Stimulated activated naive CD8-positive, alpha-beta T cell treated with anti-CD3 and anti-CD28 coated beads, Interleukin-15, Interleukin-2, amounts not matched to agents 100 U/mL and 50 U/mL, for 24 hours (primary cell): ENCODE results near the gene ATP8A1.
A peak's percentile ranks its signal among the peaks of the same experiment; 100 is the strongest.

Source experiments
- ATAC-seq: fragments of 150-1000 bp; cut with Tn5 transposase; one replicate; pipeline ENCODE4 v1.10.0; 2021
- DNase-seq: peaks from one replicate; pipeline ENCODE4 v3.0.0; 2021

The ATP8A1 gene

DNA sequence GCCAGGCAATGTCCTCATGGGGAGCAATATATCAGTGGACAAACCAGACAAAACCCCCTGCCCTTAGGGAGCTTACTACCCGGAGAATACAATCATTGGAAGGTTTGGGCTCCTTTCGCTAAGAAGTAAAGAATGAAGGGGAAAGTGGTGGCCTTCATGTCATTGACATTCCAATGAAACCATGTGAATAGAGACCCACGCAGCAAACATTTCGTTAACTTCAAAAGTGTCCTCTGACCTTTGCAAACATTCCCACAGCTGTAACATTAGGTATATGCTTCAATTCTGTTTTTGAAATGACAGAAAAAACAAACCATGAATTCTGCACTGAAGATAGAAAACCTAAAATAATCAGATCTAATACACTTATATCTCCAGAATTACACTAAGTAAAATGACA is 7.0 kb downstream of the ATP8A1 start:
- ATAC-seq, result no peak
- DNase-seq, result no peak

GRCh38 chr4:42646999-42647541 is 9.8 kb downstream of the ATP8A1 start:
- DNase-seq (no peak), ATAC-seq (no peak)

DNA sequence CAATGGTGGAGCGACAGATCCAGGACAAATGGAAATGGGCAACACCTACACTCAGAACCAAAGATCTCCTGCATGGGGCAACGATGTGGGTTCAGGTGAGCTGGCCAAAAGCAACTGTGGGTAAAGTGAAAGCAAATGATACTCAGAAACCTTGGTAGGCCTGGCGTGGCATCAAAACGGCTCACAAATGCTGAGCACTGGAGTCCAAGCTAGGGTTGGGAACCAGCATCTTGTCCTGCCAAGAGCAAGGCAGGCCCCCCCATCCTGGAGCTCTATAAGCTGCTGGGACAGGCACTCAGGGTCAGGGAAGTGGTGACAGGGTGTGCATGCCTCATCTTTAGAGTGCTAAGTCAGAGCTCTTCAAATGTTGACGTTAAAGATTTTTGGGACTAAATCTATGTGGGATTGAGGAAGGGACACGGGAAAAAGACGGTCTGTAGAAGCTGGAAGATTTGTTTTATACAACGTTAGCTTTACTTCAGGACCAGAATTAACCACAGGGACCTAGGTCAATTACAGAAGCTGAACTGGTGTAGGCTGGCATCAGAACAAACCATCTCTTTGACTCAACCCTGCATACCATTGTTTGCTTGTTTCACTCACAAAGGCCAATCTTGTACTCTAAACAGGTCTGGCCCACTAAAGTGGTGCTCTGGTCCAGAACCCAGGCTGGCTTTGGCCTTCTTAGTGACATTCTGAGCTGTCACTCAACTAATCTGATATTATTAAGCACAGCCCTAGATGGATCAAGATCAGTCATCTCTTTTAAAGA is 10.7 kb downstream of the ATP8A1 start:
- ATAC-seq (no peak), DNase-seq (no peak)

GRCh38 chr4:42644897-42645296 is 12.0 kb downstream of the ATP8A1 start:
- ATAC-seq (no peak), DNase-seq (no peak)

DNA sequence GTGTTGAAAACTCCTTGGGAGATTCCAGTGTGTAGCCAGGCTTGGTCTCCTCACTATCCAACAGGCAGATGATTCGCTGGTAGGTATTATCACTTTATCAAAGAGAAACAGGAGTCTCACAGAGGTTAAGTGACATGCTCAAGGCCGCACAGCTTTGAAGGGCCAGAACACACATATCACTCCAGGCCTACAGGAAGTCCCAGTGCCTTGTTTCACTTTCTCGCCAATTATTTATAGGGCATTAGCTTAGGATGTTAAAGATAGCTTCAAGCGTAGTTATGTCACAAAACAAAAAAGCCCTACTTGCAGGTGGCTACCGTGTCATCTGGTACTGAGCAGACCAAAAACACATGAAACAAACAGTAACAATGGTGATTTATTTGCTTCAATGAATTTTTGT is 13.2 kb downstream of the ATP8A1 start:
- DNase-seq, result no peak
- ATAC-seq, result no peak

GRCh38 chr4:42642845-42643615 is 13.9 kb downstream of the ATP8A1 start:
- DNase-seq, result no peak
- ATAC-seq, result no peak

DNA sequence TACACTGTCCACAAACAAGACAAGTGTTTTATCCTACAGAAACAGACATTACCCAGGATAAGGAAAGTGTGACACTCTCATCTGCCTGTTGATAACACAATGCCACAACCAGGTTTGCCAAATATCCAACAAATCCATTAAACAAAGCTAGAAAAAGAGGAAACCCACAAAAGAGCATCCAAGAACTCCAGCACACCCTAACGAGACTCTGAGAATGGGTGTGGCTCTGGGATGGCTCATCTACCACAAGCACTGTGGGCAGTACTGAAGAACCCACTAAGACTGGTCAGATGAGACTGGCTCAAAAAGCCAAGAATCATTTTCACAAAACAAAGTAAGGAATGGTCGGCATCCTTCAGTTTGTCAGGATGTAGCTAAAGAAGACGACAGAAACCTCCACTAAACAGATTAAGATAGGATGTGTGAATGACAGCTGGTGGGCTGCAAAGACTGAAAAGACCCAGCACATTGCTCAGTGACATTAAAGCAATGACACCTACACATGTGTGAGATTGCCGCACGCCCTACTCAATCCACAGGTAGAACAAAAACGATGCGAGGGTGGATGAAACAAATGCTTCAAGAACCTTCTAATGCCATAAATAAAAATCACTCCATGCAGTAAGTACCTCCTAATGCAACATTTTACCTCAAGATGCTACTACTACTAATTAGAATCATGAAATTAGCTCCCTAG is 14.7 kb downstream of the ATP8A1 start:
- DNase-seq (peak; percentile 31), ATAC-seq (peak; percentile 73)

- DNase-seq (no peak), ATAC-seq (peak; percentile 21)
These were observed 15.2 kb downstream of the ATP8A1 start for GRCh38 chr4:42641656-42642055.

- DNase-seq (no peak), ATAC-seq (no peak)
These were observed 15.7 kb downstream of the ATP8A1 start for GRCh38 chr4:42641161-42641560.

GRCh38 chr4:42640613-42641012 is 16.3 kb downstream of the ATP8A1 start:
- DNase-seq, result no peak
- no peak for ATAC-seq

DNA sequence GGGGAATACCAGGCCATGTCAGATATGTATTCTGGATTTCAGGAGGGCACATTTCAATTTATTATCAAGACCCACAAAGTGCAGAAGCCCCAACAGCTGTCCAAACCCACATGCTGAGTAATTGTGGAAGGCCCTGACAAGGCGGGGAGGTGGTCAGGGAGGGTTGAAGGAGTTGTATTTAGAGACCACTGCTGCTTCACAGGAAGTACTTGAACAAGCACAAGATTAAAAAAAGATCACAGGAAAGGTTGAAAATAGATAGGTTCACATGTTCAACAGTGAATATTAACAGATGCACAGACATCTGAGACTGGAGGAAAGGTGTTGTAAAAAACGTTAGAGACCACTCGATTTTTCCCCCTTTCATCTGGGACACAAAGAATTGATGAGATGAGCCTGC is 17.9 kb downstream of the ATP8A1 start:
- ATAC-seq, result peak; percentile 59
- peak; percentile 50 for DNase-seq

DNA sequence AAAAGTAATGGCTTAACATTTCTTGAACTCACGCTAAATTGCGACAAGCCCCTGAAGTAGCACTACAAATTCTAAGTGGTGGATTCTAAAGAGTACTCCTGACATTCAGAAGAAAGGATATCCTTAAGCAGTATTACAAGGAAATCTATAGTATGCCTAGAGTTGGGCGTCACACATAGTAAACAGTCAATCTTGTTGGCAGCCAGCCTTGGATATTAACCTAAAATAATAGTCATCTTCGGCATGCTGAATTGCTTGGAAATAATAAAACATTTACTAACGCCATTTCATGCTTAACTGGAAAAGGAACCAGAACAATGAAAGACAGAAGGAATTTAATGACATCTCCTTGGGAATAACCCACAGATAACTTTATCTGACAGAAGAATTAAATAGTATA is 18.6 kb downstream of the ATP8A1 start:
- DNase-seq (no peak), ATAC-seq (no peak)

DNA sequence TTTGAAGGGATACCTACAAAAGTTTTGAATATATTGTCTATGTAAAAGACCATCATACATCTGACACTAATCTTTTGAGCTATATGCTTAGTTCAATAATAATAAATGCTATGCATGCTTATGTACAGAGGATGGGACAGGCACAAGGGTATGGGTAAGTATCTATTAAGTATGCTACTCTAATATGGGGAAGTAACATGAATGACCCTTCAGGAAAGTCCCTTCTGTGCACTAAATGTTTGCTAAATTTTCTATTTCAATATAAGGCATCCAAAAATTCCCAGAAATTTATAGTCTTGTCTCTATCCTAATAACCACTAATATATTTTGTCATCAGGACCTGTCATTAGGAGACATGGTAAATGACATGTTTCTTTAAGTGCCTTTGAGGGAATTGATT is 19.0 kb downstream of the ATP8A1 start:
- ATAC-seq, result no peak
- no peak for DNase-seq

DNA sequence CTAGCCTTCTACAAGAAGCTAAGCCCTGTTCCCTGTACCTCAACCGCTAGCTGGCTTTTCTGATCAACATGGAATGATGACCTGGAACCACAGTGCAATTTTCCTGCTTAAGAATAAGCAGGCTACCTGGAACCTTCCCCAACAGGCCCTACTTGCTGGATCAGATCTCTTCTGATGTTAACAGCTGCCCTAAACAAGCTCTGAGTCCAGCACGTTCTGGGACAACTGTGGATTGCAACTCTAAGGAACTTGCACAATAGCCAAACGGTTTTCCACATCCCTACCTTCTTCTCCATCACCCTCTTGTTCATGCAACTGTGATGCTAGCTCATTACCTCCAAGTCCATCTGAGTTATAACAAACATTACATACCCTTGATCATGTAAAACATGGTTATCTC is 19.8 kb downstream of the ATP8A1 start:
- ATAC-seq (no peak), DNase-seq (no peak)

DNA sequence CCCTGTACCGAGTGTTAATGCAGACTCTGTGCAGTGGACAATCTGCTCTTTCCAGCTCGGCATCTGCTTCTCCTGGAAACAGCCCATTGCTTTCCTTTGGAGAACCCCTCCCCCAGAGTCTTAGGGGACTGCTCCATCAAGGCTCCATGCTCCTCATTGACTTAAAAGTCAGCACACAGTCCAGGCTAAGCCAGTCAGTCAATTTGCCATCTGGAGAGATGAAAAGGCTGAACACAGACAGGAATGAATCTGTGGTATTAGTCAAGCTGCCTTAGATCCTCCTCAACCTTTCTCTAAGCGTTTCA is 20.3 kb downstream of the ATP8A1 start:
- ATAC-seq (no peak), DNase-seq (no peak)

- DNase-seq, result no peak
- ATAC-seq, result peak; percentile 64
These were observed 23.1 kb downstream of the ATP8A1 start for GRCh38 chr4:42633605-42634388.

DNA sequence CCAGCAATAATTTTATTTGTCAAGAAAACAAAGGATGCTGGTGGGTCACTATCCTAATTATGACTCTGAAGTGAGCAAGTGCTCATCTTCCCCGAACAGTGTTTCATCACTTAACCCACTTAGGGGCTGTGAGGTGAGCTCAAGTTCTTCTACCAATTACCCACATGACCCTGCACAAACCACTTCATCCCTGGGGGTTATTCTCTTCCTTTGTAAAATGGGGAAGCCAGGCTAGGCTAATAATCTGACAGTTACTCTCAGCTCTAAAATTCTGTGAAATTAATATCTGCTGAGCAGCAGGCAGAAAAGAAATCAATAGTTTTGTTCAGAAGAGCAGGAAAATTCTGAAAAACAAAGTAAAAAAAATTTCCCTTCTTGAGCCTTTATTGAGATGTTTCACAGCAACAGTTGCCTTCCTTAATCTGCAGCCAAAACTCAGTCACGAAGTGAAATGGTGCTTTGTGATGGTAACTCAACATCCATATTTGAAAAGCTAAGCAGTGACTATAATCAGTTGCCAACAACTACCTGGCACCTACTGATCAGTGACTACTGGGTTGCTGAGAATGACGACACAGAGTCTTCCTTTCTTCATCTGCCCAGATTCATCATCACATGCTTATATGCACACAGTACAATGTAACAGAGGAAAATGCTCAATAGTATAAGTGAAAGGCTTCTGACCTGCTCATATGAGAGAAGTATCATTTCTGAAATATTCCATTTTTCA is 24.1 kb downstream of the ATP8A1 start:
- no peak for ATAC-seq
- no peak for DNase-seq

DNA sequence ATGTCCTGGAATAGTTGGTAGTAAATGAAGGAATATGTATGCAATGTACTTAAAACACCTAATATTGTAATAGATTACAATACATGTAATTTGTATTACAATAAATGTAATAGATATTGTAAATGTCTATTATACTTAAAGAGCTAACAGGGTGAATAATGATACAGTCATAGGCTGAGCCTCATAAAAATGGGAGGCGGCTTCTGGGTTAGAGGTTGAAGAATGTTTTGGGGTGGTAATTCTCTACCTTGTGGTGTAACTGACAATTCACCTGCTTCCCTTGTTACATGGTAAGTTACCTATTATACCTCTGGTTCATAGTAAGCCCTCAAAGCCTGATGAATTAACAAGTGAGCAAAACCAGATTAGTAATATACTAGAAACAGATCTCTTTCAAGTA is 26.0 kb downstream of the ATP8A1 start:
- DNase-seq (no peak), ATAC-seq (no peak)

- no peak for ATAC-seq
- no peak for DNase-seq
These were observed 28.2 kb downstream of the ATP8A1 start for GRCh38 chr4:42628740-42629139.

DNA sequence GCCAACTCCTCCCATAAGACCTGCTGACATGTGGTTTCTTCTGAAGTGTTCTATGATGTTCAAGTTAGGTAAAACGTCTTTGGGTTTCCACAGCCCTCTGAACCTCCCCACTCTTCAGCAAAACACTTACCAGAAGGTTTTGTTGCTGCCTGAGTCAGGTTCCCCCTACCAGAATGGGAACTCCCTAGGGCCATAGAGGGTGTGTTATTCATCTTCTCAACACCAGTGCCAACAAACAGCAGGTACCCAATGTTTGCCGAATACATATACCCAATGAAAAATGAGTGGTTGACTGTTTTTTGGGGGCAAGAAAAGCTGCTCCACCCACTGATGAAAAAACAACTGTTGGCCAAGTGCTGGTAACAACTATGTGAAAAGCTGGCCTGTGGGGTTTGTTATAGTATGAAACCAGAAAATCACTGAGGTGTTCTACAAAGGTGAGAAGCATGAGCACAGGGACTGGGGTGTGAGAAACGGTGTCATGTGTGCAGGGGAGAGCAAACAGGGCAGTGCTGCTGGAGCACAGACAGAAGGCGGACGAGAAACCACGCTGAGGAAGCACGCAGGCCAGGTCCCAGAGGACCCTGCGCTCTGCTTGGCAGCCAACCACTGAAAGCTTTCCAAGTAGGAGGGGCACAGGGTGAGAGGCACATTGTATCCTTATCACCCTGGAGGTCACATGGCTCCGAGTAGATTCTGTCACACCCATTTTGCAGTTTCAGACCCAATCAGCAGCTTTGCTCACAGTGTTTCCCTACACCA is 28.8 kb downstream of the ATP8A1 start:
- ATAC-seq (peak; percentile 92), DNase-seq (peak; percentile 50)

DNA sequence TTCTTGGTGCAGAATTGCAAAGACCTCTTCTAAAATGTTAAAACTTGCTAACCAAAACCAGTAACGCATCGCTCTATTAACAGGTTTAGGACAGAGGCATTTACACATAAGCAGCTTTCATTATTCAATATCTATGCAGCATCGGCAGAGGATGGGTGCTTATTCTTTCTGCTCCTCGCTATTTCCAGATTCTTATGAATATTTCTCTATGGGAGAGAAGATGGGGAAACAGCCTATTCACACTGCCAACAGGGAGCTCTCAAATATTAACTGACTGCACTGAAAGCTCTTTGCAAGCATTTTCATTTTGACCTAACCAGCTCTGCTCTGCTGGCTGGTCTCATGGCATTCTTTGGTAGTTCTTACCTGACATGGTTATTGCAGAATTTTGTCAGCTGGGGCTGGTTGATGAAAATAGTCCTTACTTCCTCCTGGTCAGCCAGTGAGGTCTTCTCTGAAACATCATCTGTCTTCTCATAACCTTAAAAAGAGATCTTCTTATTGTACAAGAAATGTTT is 30.2 kb downstream of the ATP8A1 start:
- no peak for ATAC-seq

More for the DNA sequence above, 30.2 kb downstream of the ATP8A1 start:
- DNase-seq, result no peak
